Activated T-cell treated with anti-CD3 and anti-CD28 coated beads, Interleukin-2, amount 50 U/mL, for 24 hours (primary cell): ENCODE results near the gene MZB1.
A peak's percentile ranks its signal among the peaks of the same experiment; 100 is the strongest.
"Not testable (repeated sequence)": the region's sequence is repeated elsewhere in the genome, so short reads cannot be mapped to it uniquely, and the experiment has no call there.

ENCODE experiments used
- DNase-seq: peaks from one replicate; pipeline ENCODE4 v3.0.0-alpha.2; 2020
- H3K27ac Mint-ChIP-seq: 2 replicates; pipeline ENCODE4 v1.8.0; 2020; ENCODE audit warnings: mild to moderate bottlenecking, mixed read lengths
- H3K27me3 Mint-ChIP-seq: 2 replicates; pipeline ENCODE4 v1.8.0; 2020; ENCODE audit warnings: mixed read lengths
- H3K36me3 Mint-ChIP-seq: 2 replicates; pipeline ENCODE4 v1.8.0; 2020; ENCODE audit warnings: low read depth, mixed read lengths
- H3K4me1 Mint-ChIP-seq: 2 replicates; pipeline ENCODE4 v1.8.0; 2020; ENCODE audit warnings: low read depth, mixed read lengths
- H3K4me3 Mint-ChIP-seq: 2 replicates; pipeline ENCODE4 v1.8.0; 2020; ENCODE audit warnings: mild to moderate bottlenecking, moderate library complexity, mixed read lengths
- H3K9me3 Mint-ChIP-seq: 2 replicates; pipeline ENCODE4 v1.8.0; 2020; ENCODE audit warnings: mixed read lengths

Gene MZB1

GRCh38 chr5:139390639-139391569 is 1.2 kb upstream of the MZB1 start:
- Mint-ChIP-seq H3K36me3 (peaks cover 25% of the 10 kb centered on the region), H3K9me3 (no peaks in the 10 kb centered on the region), H3K27ac (peak overlapping the region; percentile 95), H3K27me3 (no peaks in the 10 kb centered on the region), H3K4me1 (peaks cover 52% of the 10 kb centered on the region), H3K4me3 (peak overlapping the region; percentile 90)
- DNase-seq = no peak

GRCh38 chr5:139388198-139388821 is 1.4 kb downstream of the MZB1 start:
- Mint-ChIP-seq H3K9me3 (no peaks in the 10 kb centered on the region), H3K4me1 (peaks cover 63% of the 10 kb centered on the region), H3K36me3 (peaks cover 15% of the 10 kb centered on the region), H3K4me3 (peak overlapping the region; percentile 23), H3K27me3 (no peaks in the 10 kb centered on the region), H3K27ac (peak overlapping the region; percentile 57)
- no peak for DNase-seq

GRCh38 chr5:139387611-139388197 is 2.0 kb downstream of the MZB1 start:
- DNase-seq = no peak
- peak overlapping the region; percentile 23 for H3K4me3 Mint-ChIP-seq
- peaks cover 10% of the 10 kb centered on the region for H3K36me3 Mint-ChIP-seq
- no peaks in the 10 kb centered on the region for H3K27me3 Mint-ChIP-seq
- H3K9me3 Mint-ChIP-seq = no peaks in the 10 kb centered on the region
- peaks cover 58% of the 10 kb centered on the region for H3K4me1 Mint-ChIP-seq
- peak overlapping the region; percentile 57 for H3K27ac Mint-ChIP-seq

- H3K36me3 Mint-ChIP-seq, H3K4me3 Mint-ChIP-seq, H3K9me3 Mint-ChIP-seq, DNase-seq, H3K27me3 Mint-ChIP-seq: not testable (repeated sequence)
- peak overlapping the region; percentile 6 for H3K27ac Mint-ChIP-seq
- peaks cover 56% of the 10 kb centered on the region for H3K4me1 Mint-ChIP-seq
These were observed 2.8 kb downstream of the MZB1 start for GRCh38 chr5:139386956-139387355.

GRCh38 chr5:139386050-139386438 is 3.7 kb downstream of the MZB1 start:
- Mint-ChIP-seq H3K4me1 (peaks cover 48% of the 10 kb centered on the region), H3K27me3 (no peaks in the 10 kb centered on the region), H3K27ac (peak overlapping the region; percentile 77), H3K9me3 (no peaks in the 10 kb centered on the region), H3K36me3 (peaks cover 2% of the 10 kb centered on the region), H3K4me3 (no peak overlapping the region)
- no peak for DNase-seq

- H3K4me3 Mint-ChIP-seq = peak overlapping the region; percentile 49
- H3K9me3 Mint-ChIP-seq = no peaks in the 10 kb centered on the region
- peak overlapping the region; percentile 77 for H3K27ac Mint-ChIP-seq
- no peaks in the 10 kb centered on the region for H3K27me3 Mint-ChIP-seq
- DNase-seq = no peak
- peaks cover 41% of the 10 kb centered on the region for H3K4me1 Mint-ChIP-seq
- peaks cover 2% of the 10 kb centered on the region for H3K36me3 Mint-ChIP-seq
These were observed 4.4 kb downstream of the MZB1 start for GRCh38 chr5:139385061-139386049.

GRCh38 chr5:139384591-139385051 is 5.1 kb downstream of the MZB1 start:
- no peak overlapping the region for H3K4me3 Mint-ChIP-seq
- H3K36me3 Mint-ChIP-seq = peaks cover 2% of the 10 kb centered on the region
- no peaks in the 10 kb centered on the region for H3K9me3 Mint-ChIP-seq
- H3K27ac Mint-ChIP-seq = peak overlapping the region; percentile 77
- no peaks in the 10 kb centered on the region for H3K27me3 Mint-ChIP-seq
- DNase-seq = no peak
- H3K4me1 Mint-ChIP-seq = peaks cover 33% of the 10 kb centered on the region

GRCh38 chr5:139383993-139384590 is 5.6 kb downstream of the MZB1 start:
- no peak for DNase-seq
- Mint-ChIP-seq H3K4me1 (peaks cover 28% of the 10 kb centered on the region), H3K27ac (peak overlapping the region; percentile 77), H3K4me3 (no peak overlapping the region), H3K9me3 (no peaks in the 10 kb centered on the region), H3K36me3 (no peaks in the 10 kb centered on the region), H3K27me3 (no peaks in the 10 kb centered on the region)

GRCh38 chr5:139383275-139383992 is 6.3 kb downstream of the MZB1 start, which contains the start of gene SLC23A1:
TSS of gene SLC23A1 (minus strand) at chr5:139383297. CDS start at chr5:139383253, 44 bp downstream.
- no peaks in the 10 kb centered on the region for H3K9me3 Mint-ChIP-seq
- no peak within 1 kb of the TSS for H3K4me3 Mint-ChIP-seq

GRCh38 chr5:139382807-139383206 is 6.9 kb downstream of the MZB1 start:
- Mint-ChIP-seq H3K4me3 (no peak overlapping the region), H3K27ac (no peak overlapping the region), H3K9me3 (no peaks in the 10 kb centered on the region), H3K36me3 (no peaks in the 10 kb centered on the region), H3K27me3 (no peaks in the 10 kb centered on the region), H3K4me1 (peaks cover 26% of the 10 kb centered on the region)
- no peak for DNase-seq

More at GRCh38 chr5:139383275-139383992, 6.3 kb downstream of the MZB1 start, which contains the start of gene SLC23A1:
- H3K27me3 Mint-ChIP-seq = no peaks in the 10 kb centered on the region
- peaks cover 26% of the 10 kb centered on the region for H3K4me1 Mint-ChIP-seq
- H3K36me3 Mint-ChIP-seq = no peaks in the 10 kb centered on the region
- H3K27ac Mint-ChIP-seq = no peak within 1 kb of the TSS
- DNase-seq = no peak

- Mint-ChIP-seq H3K27me3 (no peaks in the 10 kb centered on the region), H3K9me3 (no peaks in the 10 kb centered on the region), H3K4me1 (peaks cover 26% of the 10 kb centered on the region), H3K27ac (no peak overlapping the region), H3K36me3 (no peaks in the 10 kb centered on the region), H3K4me3 (no peak overlapping the region)
- DNase-seq = no peak
These were observed 7.6 kb downstream of the MZB1 start for GRCh38 chr5:139381837-139382761.
